ENCODE data around the gene ZNRD2. TPM values are rescaled to one million over a fixed set of nuclear protein-coding genes. Genes with fewer than 3 reads are reported as not detected.

Gene ZNRD2
- total RNA-seq, 6 donors from 2014 or later = 22.6 to 60.7 (median 39.7) TPM

- Histone ChIP-seq H3K27ac (peak overlapping the region; percentile 56 to 88 (median 72)), H3K4me1 (peaks cover 19 to 56% (median 26%) of the 10 kb centered on the region in 4 donors)
These were observed 22.7 kb downstream of the ZNRD2 start for GRCh38 chr11:65592858-65593517.

DNA sequence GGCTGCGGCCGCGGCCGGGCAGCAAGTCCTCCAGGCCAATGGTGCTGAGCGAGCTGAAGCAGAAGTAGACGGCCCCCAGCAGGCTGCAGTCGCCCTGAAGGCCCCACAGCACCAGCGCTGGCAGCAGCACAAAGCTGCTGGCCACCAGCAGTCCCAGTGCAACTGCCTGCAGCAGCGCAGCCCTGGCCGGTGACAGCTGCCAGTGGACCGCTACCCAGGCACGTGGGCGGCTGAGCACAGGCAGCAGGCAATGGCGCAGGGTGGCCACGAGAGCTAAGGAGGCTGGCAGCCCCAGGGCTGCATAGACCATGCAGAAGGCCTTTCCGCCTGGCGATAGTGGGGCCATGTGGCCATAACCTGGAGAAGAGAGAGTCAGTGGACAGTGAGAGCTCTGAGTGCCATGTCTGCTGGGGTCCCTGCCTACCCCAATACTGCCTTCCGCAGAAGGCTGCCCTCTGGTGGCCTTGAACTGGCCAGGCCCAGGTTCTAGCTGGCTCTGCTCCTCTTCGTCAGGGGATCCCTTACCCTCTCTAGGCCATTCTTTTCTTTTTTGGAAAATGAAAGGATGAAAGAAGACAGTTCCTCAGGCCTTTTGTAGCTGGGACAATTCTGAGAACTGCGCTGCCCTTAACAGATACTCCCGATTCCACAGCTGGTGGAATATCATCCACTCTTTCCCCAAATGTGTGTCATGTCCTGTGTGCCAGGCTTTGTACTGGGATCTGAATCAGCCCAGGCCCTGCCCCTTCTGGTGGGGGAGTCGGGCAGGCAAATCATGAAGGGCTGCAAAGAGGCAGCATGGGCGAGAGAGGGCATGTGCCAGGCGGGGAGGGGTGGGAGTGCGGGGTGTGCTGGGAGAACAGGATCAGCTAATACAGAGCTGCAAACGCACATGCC is 23.5 kb downstream of the ZNRD2 start:
- H3K9me3 ChIP-seq = no peaks in the 10 kb centered on the region
- no peak overlapping the region for H3K4me3 ChIP-seq
- peaks cover 11 to 48% (median 19%) of the 10 kb centered on the region in 4 donors for H3K4me1 ChIP-seq
- DNase-seq = peak in 1 of 2 donors; percentile 83
- peaks cover 9 to 59% (median 38%) of the 10 kb centered on the region in 4 donors for H3K36me3 ChIP-seq
- peak; percentile 41 to 70 (median 55) for TF ChIP-seq CTCF (IDR thresholded peaks at IDR 0.05)
- TF ChIP-seq POLR2AphosphoS5 (IDR thresholded peaks at IDR 0.05) = no peak
- peak in 1 of 2 donors; percentile 50 for ATAC-seq (ENCODE audit: low FRiP score in 2 of 2)
- H3K27me3 ChIP-seq = no peaks in the 10 kb centered on the region
- peak overlapping the region in 1 of 4 donors; percentile 88 for H3K27ac ChIP-seq
- WGBS, 2 donors = 81 to 82% methylated on average over 9 to 22 of the region's 26 CpGs

More at GRCh38 chr11:65592858-65593517, 22.7 kb downstream of the ZNRD2 start:
- peak overlapping the region in 3 of 4 donors; percentile 29 to 36 (median 33) for H3K4me3 ChIP-seq
- H3K9me3 ChIP-seq = no peaks in the 10 kb centered on the region
- peak in 1 of 2 donors; percentile 83 for DNase-seq
- no peak for TF ChIP-seq POLR2A (IDR thresholded peaks at IDR 0.05)
- no peak for TF ChIP-seq EP300 (IDR thresholded peaks at IDR 0.05)
- no peak for TF ChIP-seq POLR2AphosphoS5 (IDR thresholded peaks at IDR 0.05)
- no peak for TF ChIP-seq CTCF (IDR thresholded peaks at IDR 0.05)
- no peaks in the 10 kb centered on the region for H3K27me3 ChIP-seq
- H3K36me3 ChIP-seq = peaks cover 4 to 51% (median 30%) of the 10 kb centered on the region in 4 donors
- ATAC-seq (ENCODE audit: low FRiP score in 2 of 2) = no peak
- 78 to 94% methylated on average over 12 to 22 of the region's 22 CpGs for WGBS, 2 donors

GRCh38 chr11:65595131-65595530 is 24.9 kb downstream of the ZNRD2 start:
- H3K27ac ChIP-seq = peak overlapping the region in 2 of 4 donors; percentile 1 to 38
- H3K9me3 ChIP-seq = no peaks in the 10 kb centered on the region
- H3K27me3 ChIP-seq = no peaks in the 10 kb centered on the region
- peaks cover 10 to 39% (median 19%) of the 10 kb centered on the region in 4 donors for H3K4me1 ChIP-seq
- peak in 1 of 2 donors; percentile 72 for DNase-seq
- H3K4me3 ChIP-seq = no peak overlapping the region
- 94% methylated on average over 3 of the region's 3 CpGs; no CpG with 5 or more reads in 1 of the 2 donors for WGBS, 2 donors
- ATAC-seq (ENCODE audit: low FRiP score in 2 of 2) = no peak
- H3K36me3 ChIP-seq = peaks cover 9 to 65% (median 46%) of the 10 kb centered on the region in 4 donors
- TF ChIP-seq CTCF (IDR thresholded peaks at IDR 0.05) (no peak), POLR2A (IDR thresholded peaks at IDR 0.05) (no peak), POLR2AphosphoS5 (IDR thresholded peaks at IDR 0.05) (no peak), EP300 (IDR thresholded peaks at IDR 0.05) (no peak)

- DNase-seq (peak in 1 of 2 donors; percentile 78), ATAC-seq (ENCODE audit: low FRiP score in 2 of 2) (no peak)
- peaks cover 9 to 65% (median 43%) of the 10 kb centered on the region in 4 donors for H3K36me3 ChIP-seq
- WGBS, 2 donors = 67 to 70% methylated on average over 8 to 12 of the region's 12 CpGs
- H3K4me1 ChIP-seq = peaks cover 10 to 39% (median 19%) of the 10 kb centered on the region in 4 donors
- TF ChIP-seq POLR2AphosphoS5 (IDR thresholded peaks at IDR 0.05) = no peak
- no peaks in the 10 kb centered on the region for H3K27me3 ChIP-seq
- no peaks in the 10 kb centered on the region for H3K9me3 ChIP-seq
- peak within 1 kb of the TSS in 2 of 4 donors; percentile 1 to 38 for H3K27ac ChIP-seq
- no peak within 1 kb of the TSS for H3K4me3 ChIP-seq
These were observed 25.4 kb downstream of the ZNRD2 start, which contains the start of gene KCNK7 for GRCh38 chr11:65595543-65596281. Gene KCNK7 (minus strand): TSS chr11:65595800. CDS start chr11:65595772, 28 bp downstream.

All from upper lobe of left lung (tissue), 6 donors.